T-cell (primary cell): Measurements from ENCODE around the gene USP37. TPM values are rescaled to one million over a fixed set of nuclear protein-coding genes. Genes with fewer than 3 reads are reported as not detected.

Experiments used
- ATAC-seq, 4 experiments: fragments of 200-7000 bp in 3 of 4; fragments of 150-1000 bp in 1 of 4; cut with Tn5 transposase; replicated peaks in 1 of 4; 1 replicate in 3 of 4; 2 replicates in 1 of 4; pipeline ENCODE4 v1.10.0; 2021; ENCODE audit warnings: moderate library complexity in 3 of 4, mild to moderate bottlenecking in 2 of 4, moderate number of reproducible peaks in 1 of 4
- CTCF ChIA-PET, 2 donors: fragments of 300-600 bp; sonication (Branson Sonifier 250); formaldehyde crosslinking; loops; one replicate each; lab custom pipeline; 2022; ENCODE audit warnings: antibody characterized with exemption in 2 of 2; lab: Charles Lee
- POLR2A ChIA-PET, 2 donors: fragments of 300-600 bp; sonication (Branson Sonifier 250); formaldehyde crosslinking; loops; one replicate each; lab custom pipeline; 2022; ENCODE audit warnings: antibody characterized with exemption in 2 of 2; lab: Charles Lee
- DNase-seq, 35 experiments: peaks; one replicate each; pipeline versions ENCODE4 v3.0.0 to v3.0.0-alpha.2; 2013 to 2023
- H3K27ac ChIP-seq: one replicate; pipeline ENCODE4 v1.5.1; 2013; ENCODE audit warnings: low read length
- H3K27me3 ChIP-seq, 2 experiments: replicated peaks in 1 of 2; 1 replicate in 1 of 2; 2 replicates in 1 of 2; pipeline versions ENCODE4 v1.6.1 to v1.7.0; 2013; ENCODE audit warnings: low read length in 1 of 2, mixed read lengths in 1 of 2; ENCODE audit not compliant: control insufficient read depth in 2 of 2, insufficient read depth in 2 of 2; ENCODE audit errors: extremely low read depth in 1 of 2
- H3K36me3 ChIP-seq, 2 donors: 1 replicate in 1 of 2; 2 replicates in 1 of 2; pipeline versions ENCODE4 v1.6.1 to v1.7.0; 2013; ENCODE audit warnings: low read length in 1 of 2; ENCODE audit not compliant: control insufficient read depth in 2 of 2, insufficient read depth in 1 of 2; ENCODE audit errors: extremely low read depth in 1 of 2
- H3K4me1 ChIP-seq, 2 experiments: 1 replicate in 1 of 2; 2 replicates in 1 of 2; pipeline versions ENCODE4 v1.6.1 to v1.7.0; 2013; ENCODE audit warnings: low read length in 2 of 2, mixed read lengths in 1 of 2; ENCODE audit not compliant: insufficient read depth in 2 of 2, control insufficient read depth in 1 of 2; ENCODE audit errors: extremely low read depth in 1 of 2
- H3K4me3 ChIP-seq, 2 donors: 1 replicate in 1 of 2; 2 replicates in 1 of 2; pipeline versions ENCODE4 v1.5.1 to v1.7.0; 2013; ENCODE audit warnings: mild to moderate bottlenecking in 2 of 2, low read length in 1 of 2, moderate library complexity in 1 of 2; ENCODE audit not compliant: control insufficient read depth in 1 of 2; ENCODE audit errors: extremely low read depth in 1 of 2
- H3K9me3 ChIP-seq: 2 replicates; pipeline ENCODE4 v1.7.0; 2013
- H3K27ac Mint-ChIP-seq, 2 donors: one replicate each; pipeline ENCODE4 v1.8.0; 2020 to 2021; ENCODE audit warnings: mild to moderate bottlenecking in 2 of 2, mixed read lengths in 2 of 2
- H3K27me3 Mint-ChIP-seq, 2 donors: one replicate each; pipeline ENCODE4 v1.8.0; 2021 to 2022; ENCODE audit warnings: mixed read lengths in 2 of 2
- H3K36me3 Mint-ChIP-seq: one replicate; pipeline ENCODE4 v1.8.0; 2021; ENCODE audit warnings: mixed read lengths
- H3K4me1 Mint-ChIP-seq, 3 donors: one replicate each; pipeline ENCODE4 v1.8.0; 2020 to 2022; ENCODE audit warnings: mixed read lengths in 3 of 3, mild to moderate bottlenecking in 1 of 3
- H3K4me3 Mint-ChIP-seq, 3 donors: one replicate each; pipeline ENCODE4 v1.8.0; 2020 to 2022; ENCODE audit warnings: mild to moderate bottlenecking in 3 of 3, mixed read lengths in 3 of 3, moderate library complexity in 3 of 3
- H3K9me3 Mint-ChIP-seq, 3 donors: one replicate each; pipeline ENCODE4 v1.8.0; 2020 to 2022; ENCODE audit warnings: mixed read lengths in 3 of 3
- WGBS: methylation state at CpG from one replicate; pipeline ENCODE4 v1.1.5; 2013; ENCODE audit warnings: missing lambda C conversion rate; ENCODE audit not compliant: insufficient coverage; 5-methylcytosine and 5-hydroxymethylcytosine counted together
- total RNA-seq, 35 experiments: library from RNA in 6 of 35; stranded (reverse) in 6 of 35; fragments of 120-200 nt in 1 of 35; gene quantifications; one replicate each; pipeline versions ENCODE4 v1.2.1 to v1.2.4 and lab custom pipeline; 2013 to 2026

Gene USP37
- total RNA-seq, 5 donors from 2014 or later (not counting 1 experiment from before 2014, with no cell fraction given), result 19.5 to 28.8 (median 22.9) TPM

DNA sequence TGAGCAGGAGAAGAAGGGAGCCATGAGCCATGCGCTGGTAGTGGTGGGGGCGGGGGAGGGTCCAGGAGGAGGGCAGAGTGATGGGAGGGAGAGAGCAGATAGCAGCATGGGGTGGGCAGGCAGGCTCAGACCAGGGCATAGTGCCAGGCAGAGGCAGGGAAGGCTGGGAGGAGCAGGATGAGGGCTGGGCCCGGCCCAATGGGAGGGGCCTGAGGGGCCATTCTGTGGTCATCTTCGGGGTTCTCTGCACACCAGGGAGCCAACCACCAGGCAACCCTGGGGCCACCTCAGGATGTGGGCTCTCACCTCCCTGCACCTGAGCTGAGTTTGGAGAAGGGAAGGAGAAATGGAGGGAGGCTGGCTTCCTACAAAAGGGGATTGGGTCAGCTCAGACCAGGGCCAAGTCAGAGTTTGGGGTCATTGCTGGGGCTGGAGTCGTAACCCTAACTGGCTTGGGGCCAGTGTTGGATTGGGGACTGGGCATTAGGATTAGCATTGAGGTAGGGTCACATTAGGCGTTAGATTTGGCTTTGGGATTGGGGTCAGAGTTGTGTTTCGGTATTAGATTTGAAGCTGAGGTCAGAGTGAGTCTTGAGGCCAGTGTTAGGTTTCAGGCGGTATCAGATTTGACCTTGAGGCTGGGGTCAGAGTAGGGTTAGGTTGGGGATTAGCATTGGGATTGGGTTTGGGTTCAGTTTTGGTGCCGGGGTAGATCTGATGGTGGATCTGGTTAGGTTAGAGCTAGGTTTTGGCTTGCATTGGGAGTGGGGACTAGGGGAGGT is 138.0 kb downstream of the USP37 start:
- peaks cover 0 to 11% of the 10 kb centered on the region in 2 donors for H3K27me3 Mint-ChIP-seq
- Histone ChIP-seq H3K4me1 (peaks cover 0 to 2% of the 10 kb centered on the region in 2 experiments), H3K27me3 (peaks cover 0 to 24% of the 10 kb centered on the region in 2 experiments), H3K4me3 (no peak overlapping the region), H3K27ac (no peak overlapping the region), H3K9me3 (no peaks in the 10 kb centered on the region), H3K36me3 (no peaks in the 10 kb centered on the region)
- no peaks in the 10 kb centered on the region for H3K9me3 Mint-ChIP-seq
- no peaks in the 10 kb centered on the region for H3K36me3 Mint-ChIP-seq
- POLR2A ChIA-PET, result no interaction called here
- ATAC-seq (no peak), DNase-seq (no peak)
- 73% methylated on average over 7 of the region's 9 CpGs for WGBS
- peaks cover 0 to 4% (median 0%) of the 10 kb centered on the region in 3 donors for H3K4me1 Mint-ChIP-seq
- H3K27ac Mint-ChIP-seq, result no peak overlapping the region
- CTCF ChIA-PET, result interaction anchor here in 1 of 2 donors (0.6 to 0.8 kb wide), 2 partner anchors 16 to 567 kb away, joined by 3 read pairs; no protein-coding TSS in a partner anchor
- no peak overlapping the region for H3K4me3 Mint-ChIP-seq

- no peak overlapping the region for H3K27ac ChIP-seq
- no peaks in the 10 kb centered on the region for H3K36me3 ChIP-seq
- ChIA-PET POLR2A (no interaction called here), CTCF (no interaction called here)
- WGBS, result 94% methylated on average over 16 of the region's 24 CpGs
- no peak overlapping the region for H3K4me3 ChIP-seq
- no peaks in the 10 kb centered on the region for H3K9me3 Mint-ChIP-seq
- DNase-seq, result no peak
- H3K27ac Mint-ChIP-seq, result no peak overlapping the region
- peaks cover 0 to 27% of the 10 kb centered on the region in 2 experiments for H3K27me3 ChIP-seq
- no peak for ATAC-seq
- peaks cover 0 to 4% (median 0%) of the 10 kb centered on the region in 3 donors for H3K4me1 Mint-ChIP-seq
- no peaks in the 10 kb centered on the region for H3K36me3 Mint-ChIP-seq
- H3K27me3 Mint-ChIP-seq, result peaks cover 0 to 11% of the 10 kb centered on the region in 2 donors
- peaks cover 0 to 2% of the 10 kb centered on the region in 2 experiments for H3K4me1 ChIP-seq
- H3K4me3 Mint-ChIP-seq, result no peak overlapping the region
- H3K9me3 ChIP-seq, result no peaks in the 10 kb centered on the region
Measured at GRCh38 chr2:218428846-218429558, 139.1 kb downstream of the USP37 start.

GRCh38 chr2:218427741-218428140 is 140.4 kb downstream of the USP37 start:
- no peaks in the 10 kb centered on the region for H3K36me3 ChIP-seq
- Mint-ChIP-seq H3K4me3 (no peak overlapping the region), H3K27ac (no peak overlapping the region), H3K4me1 (peaks cover 0 to 4% (median 0%) of the 10 kb centered on the region in 3 donors), H3K9me3 (no peaks in the 10 kb centered on the region), H3K36me3 (no peaks in the 10 kb centered on the region), H3K27me3 (peaks cover 0 to 11% of the 10 kb centered on the region in 2 donors)
- CTCF ChIA-PET, result interaction anchor here in 1 of 2 donors (0.7 kb wide), 1 partner anchor 35 kb away, joined by 4 read pairs; no protein-coding TSS in a partner anchor
- no peak overlapping the region for H3K4me3 ChIP-seq
- DNase-seq, result no peak
- POLR2A ChIA-PET, result no interaction called here
- no peaks in the 10 kb centered on the region for H3K9me3 ChIP-seq
- peaks cover 0 to 26% of the 10 kb centered on the region in 2 experiments for H3K27me3 ChIP-seq
- peaks cover 0 to 2% of the 10 kb centered on the region in 2 experiments for H3K4me1 ChIP-seq
- ATAC-seq, result no peak
- no peak overlapping the region for H3K27ac ChIP-seq
- 71% methylated on average over 10 of the region's 11 CpGs for WGBS

GRCh38 chr2:218425531-218425930 is 142.6 kb downstream of the USP37 start:
- H3K4me1 Mint-ChIP-seq, result peaks cover 0 to 8% (median 0%) of the 10 kb centered on the region in 3 donors
- ATAC-seq, result no peak
- POLR2A ChIA-PET, result no interaction called here

GRCh38 chr2:218423584-218423983 is 144.6 kb downstream of the USP37 start:
- H3K4me3 ChIP-seq, result no peak overlapping the region
- H3K4me3 Mint-ChIP-seq, result no peak overlapping the region
- POLR2A ChIA-PET, result no interaction called here
- DNase-seq (no peak), ATAC-seq (no peak)
- no peaks in the 10 kb centered on the region for H3K9me3 Mint-ChIP-seq
- WGBS, result 80% methylated on average over 1 of the region's 9 CpGs
- no peaks in the 10 kb centered on the region for H3K36me3 Mint-ChIP-seq
- H3K36me3 ChIP-seq, result no peaks in the 10 kb centered on the region
- H3K4me1 Mint-ChIP-seq, result peaks cover 0 to 8% (median 0%) of the 10 kb centered on the region in 3 donors
- no peaks in the 10 kb centered on the region for H3K4me1 ChIP-seq
- peaks cover 0 to 9% of the 10 kb centered on the region in 2 experiments for H3K27me3 ChIP-seq
- no peaks in the 10 kb centered on the region for H3K27me3 Mint-ChIP-seq
- CTCF ChIA-PET, result no interaction called here
- no peaks in the 10 kb centered on the region for H3K9me3 ChIP-seq
- no peak overlapping the region for H3K27ac Mint-ChIP-seq
- H3K27ac ChIP-seq, result no peak overlapping the region

More at GRCh38 chr2:218425531-218425930, 142.6 kb downstream of the USP37 start:
- no peaks in the 10 kb centered on the region for H3K9me3 ChIP-seq
- Mint-ChIP-seq H3K27ac (no peak overlapping the region), H3K27me3 (peaks cover 0 to 4% of the 10 kb centered on the region in 2 donors), H3K9me3 (no peaks in the 10 kb centered on the region), H3K4me3 (no peak overlapping the region), H3K36me3 (no peaks in the 10 kb centered on the region)
- H3K4me3 ChIP-seq, result no peak overlapping the region
- CTCF ChIA-PET, result no interaction called here
- DNase-seq, result no peak
- WGBS, result 88% methylated on average over 7 of the region's 10 CpGs
- peaks cover 0 to 19% of the 10 kb centered on the region in 2 experiments for H3K27me3 ChIP-seq
- peaks cover 0 to 2% of the 10 kb centered on the region in 2 experiments for H3K4me1 ChIP-seq
- H3K27ac ChIP-seq, result no peak overlapping the region
- no peaks in the 10 kb centered on the region for H3K36me3 ChIP-seq

DNA sequence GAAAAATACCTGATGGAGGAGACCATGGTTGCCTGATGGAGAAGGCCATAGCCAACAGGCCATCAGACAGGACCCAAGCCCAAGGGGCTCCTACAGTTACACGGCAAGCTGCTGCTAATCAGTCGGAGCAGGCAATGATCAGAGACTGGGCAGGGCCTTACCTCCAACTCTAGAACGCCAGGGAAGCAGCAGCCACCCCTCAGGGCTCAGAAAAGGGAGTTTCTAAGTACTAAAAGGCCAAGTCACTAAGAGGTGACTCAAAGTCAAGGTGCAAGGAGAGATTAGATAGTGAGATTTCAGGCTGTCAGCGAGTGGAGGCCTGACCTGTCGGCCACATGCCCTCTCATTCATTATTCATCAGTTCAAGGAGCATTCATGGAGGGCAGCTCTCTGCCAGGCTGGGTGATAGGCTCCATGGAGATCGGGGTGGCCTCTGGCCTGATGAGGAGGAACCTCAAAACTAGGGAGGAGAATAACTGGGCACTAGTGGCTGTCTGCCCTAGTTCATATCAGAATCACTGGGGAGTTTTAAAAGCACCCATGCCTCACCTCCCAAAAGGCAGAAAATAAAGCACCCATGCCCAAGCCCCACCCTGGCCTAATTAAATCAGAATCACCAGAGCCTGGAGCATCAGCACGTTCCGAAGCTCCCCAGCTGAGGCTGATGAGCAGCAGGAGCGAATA is 145.6 kb downstream of the USP37 start:
- POLR2A ChIA-PET, result no interaction called here
- Mint-ChIP-seq H3K27ac (no peak overlapping the region), H3K4me3 (no peak overlapping the region), H3K4me1 (peaks cover 0 to 8% (median 0%) of the 10 kb centered on the region in 3 donors), H3K9me3 (no peaks in the 10 kb centered on the region), H3K27me3 (no peaks in the 10 kb centered on the region), H3K36me3 (no peaks in the 10 kb centered on the region)
- Histone ChIP-seq H3K27me3 (peaks cover 0 to 15% of the 10 kb centered on the region in 2 experiments), H3K4me1 (no peaks in the 10 kb centered on the region), H3K27ac (no peak overlapping the region), H3K36me3 (no peaks in the 10 kb centered on the region), H3K9me3 (no peaks in the 10 kb centered on the region), H3K4me3 (no peak overlapping the region)
- ATAC-seq, result no peak
- 96% methylated on average over 4 of the region's 9 CpGs for WGBS
- CTCF ChIA-PET, result no interaction called here
- no peak for DNase-seq
